Activated CD8-positive, alpha-beta T cell treated with anti-CD3 and anti-CD28 coated beads for 36 hours (primary cell): Measurements from ENCODE around the gene LRRK1. TPM values are rescaled to one million over a fixed set of nuclear protein-coding genes. Genes with fewer than 3 reads are reported as not detected.

Experiments used
- ATAC-seq: fragments of 200-7000 bp; cut with Tn5 transposase; one replicate; pipeline ENCODE4 v1.10.0; 2021; ENCODE audit warnings: mild to moderate bottlenecking, moderate library complexity
- CTCF ChIA-PET: fragments of 350-600 bp; sonication (Branson Sonifier 250); formaldehyde crosslinking; loops from one replicate; lab custom pipeline; 2021; ENCODE audit warnings: antibody characterized with exemption; lab: Charles Lee
- POLR2A ChIA-PET: fragments of 350-600 bp; sonication (Branson Sonifier 250); formaldehyde crosslinking; loops from one replicate; lab custom pipeline; 2021; ENCODE audit warnings: antibody characterized with exemption; lab: Charles Lee
- DNase-seq: peaks from one replicate; pipeline ENCODE4 v3.0.0-alpha.2; 2020
- H3K27ac Mint-ChIP-seq: one replicate; pipeline ENCODE4 v1.8.0; 2021; ENCODE audit warnings: mild to moderate bottlenecking, mixed read lengths
- H3K27me3 Mint-ChIP-seq: one replicate; pipeline ENCODE4 v1.8.0; 2021; ENCODE audit warnings: mixed read lengths
- H3K36me3 Mint-ChIP-seq: one replicate; pipeline ENCODE4 v1.8.0; 2021; ENCODE audit warnings: low read depth, mixed read lengths
- H3K4me1 Mint-ChIP-seq: one replicate; pipeline ENCODE4 v1.8.0; 2021; ENCODE audit warnings: low read depth, mixed read lengths
- H3K4me3 Mint-ChIP-seq: one replicate; pipeline ENCODE4 v1.8.0; 2021; ENCODE audit warnings: mild to moderate bottlenecking, moderate library complexity, mixed read lengths
- H3K9me3 Mint-ChIP-seq: one replicate; pipeline ENCODE4 v1.8.0; 2021; ENCODE audit warnings: mixed read lengths
- intact Hi-C: fragments of 100-400 bp; cut with micrococcal nuclease; formaldehyde crosslinking; loops from one replicate; pipeline ENCODE4 v1.10.0; 2022
- total RNA-seq, 2 experiments: library from RNA; stranded (reverse); gene quantifications; one replicate each; pipeline ENCODE4 v1.2.3, GENCODE V29; 2021
- TF ChIP-seq, protein P1 (sequence below): fragments of 200-600 bp; IDR thresholded peaks from one replicate; pipeline ENCODE4 v1.8.0; 2022; ENCODE audit warnings: antibody characterized with exemption, mild to moderate bottlenecking

Gene LRRK1
- total RNA-seq, 2 experiments from 2014 or later: 0.50 to 0.83 TPM

DNA sequence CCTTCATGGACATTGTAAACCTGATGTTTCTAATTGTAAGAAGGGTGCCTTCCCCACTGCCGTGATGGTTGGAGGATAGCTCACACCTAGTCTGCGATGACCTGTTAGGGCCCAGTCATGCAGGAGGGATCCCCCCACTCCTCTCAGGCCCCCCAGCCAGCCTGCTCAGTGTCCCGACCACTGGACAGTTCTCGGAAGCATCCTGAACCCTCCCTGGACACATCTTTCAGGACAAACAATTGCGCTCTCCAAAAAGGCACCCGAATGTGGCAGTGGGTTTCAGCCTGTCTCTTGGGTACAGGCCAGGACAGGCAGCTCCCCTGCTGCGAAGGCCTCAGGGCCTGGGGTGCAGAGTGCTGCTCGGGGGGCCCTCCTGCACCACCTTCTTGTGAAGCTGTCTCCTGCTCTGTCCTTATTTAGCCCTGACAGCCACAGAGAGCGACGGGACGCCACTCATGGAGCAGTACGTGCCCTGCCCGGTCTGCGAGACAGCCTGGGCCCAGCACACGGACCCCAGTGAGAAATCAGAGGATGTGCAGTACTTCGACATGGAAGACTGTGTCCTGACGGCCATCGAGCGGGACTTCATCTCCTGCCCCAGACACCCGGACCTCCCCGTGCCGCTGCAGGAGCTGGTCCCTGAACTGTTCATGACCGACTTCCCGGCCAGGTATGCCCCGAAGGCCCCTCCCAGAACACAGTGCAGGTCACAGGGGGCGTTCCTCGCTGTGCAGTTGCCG is 132.3 kb downstream of the LRRK1 start:
- no peak for DNase-seq

DNA sequence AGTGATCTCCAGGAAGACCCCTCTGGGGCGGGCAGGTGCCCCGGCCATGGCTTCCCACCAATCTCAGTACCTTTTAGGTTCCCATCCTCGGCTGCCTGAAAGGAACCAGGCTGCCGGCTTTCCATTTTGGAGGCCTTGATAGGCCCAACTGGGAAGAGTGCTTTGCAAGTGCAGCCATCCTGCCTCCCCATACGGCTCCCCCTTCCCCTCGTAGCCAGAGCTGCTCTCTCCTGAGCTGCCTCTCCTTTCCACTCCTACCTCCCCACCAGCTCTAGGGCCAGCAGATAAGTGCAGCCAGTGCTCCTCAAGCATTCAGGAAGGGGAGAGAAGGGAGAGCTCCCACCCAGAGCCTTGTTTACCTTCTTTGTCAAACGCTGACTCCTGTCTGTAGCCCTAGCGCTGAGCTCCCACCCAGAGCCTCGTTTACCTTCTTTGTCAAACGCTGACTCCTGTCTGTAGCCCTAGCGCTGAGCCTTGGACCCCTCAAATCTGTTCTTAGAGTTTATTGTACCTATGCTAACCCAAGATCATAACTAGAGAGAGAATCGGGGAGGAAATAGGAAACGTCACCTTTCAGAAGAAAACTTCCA is 133.0 kb downstream of the LRRK1 start:
- Mint-ChIP-seq H3K27me3 (no peaks in the 10 kb centered on the region), H3K27ac (no peak overlapping the region), H3K36me3 (no peaks in the 10 kb centered on the region), H3K4me1 (no peaks in the 10 kb centered on the region), H3K4me3 (no peak overlapping the region), H3K9me3 (no peaks in the 10 kb centered on the region)
- ChIA-PET POLR2A (no interaction called here), CTCF (no interaction called here)
- DNase-seq (no peak), ATAC-seq (no peak)
- TF ChIP-seq, protein P1, sequence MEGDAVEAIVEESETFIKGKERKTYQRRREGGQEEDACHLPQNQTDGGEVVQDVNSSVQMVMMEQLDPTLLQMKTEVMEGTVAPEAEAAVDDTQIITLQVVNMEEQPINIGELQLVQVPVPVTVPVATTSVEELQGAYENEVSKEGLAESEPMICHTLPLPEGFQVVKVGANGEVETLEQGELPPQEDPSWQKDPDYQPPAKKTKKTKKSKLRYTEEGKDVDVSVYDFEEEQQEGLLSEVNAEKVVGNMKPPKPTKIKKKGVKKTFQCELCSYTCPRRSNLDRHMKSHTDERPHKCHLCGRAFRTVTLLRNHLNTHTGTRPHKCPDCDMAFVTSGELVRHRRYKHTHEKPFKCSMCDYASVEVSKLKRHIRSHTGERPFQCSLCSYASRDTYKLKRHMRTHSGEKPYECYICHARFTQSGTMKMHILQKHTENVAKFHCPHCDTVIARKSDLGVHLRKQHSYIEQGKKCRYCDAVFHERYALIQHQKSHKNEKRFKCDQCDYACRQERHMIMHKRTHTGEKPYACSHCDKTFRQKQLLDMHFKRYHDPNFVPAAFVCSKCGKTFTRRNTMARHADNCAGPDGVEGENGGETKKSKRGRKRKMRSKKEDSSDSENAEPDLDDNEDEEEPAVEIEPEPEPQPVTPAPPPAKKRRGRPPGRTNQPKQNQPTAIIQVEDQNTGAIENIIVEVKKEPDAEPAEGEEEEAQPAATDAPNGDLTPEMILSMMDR: no peak
- intact Hi-C loops: no loop called here

More for the DNA sequence above, 132.3 kb downstream of the LRRK1 start:
- intact Hi-C loops: no loop called here
- TF ChIP-seq, protein P1: no peak
- no peak for ATAC-seq
- Mint-ChIP-seq H3K4me1 (no peaks in the 10 kb centered on the region), H3K9me3 (no peaks in the 10 kb centered on the region), H3K36me3 (no peaks in the 10 kb centered on the region), H3K4me3 (no peak overlapping the region), H3K27ac (no peak overlapping the region), H3K27me3 (no peaks in the 10 kb centered on the region)
- ChIA-PET CTCF (no interaction called here), POLR2A (no interaction called here)

DNA sequence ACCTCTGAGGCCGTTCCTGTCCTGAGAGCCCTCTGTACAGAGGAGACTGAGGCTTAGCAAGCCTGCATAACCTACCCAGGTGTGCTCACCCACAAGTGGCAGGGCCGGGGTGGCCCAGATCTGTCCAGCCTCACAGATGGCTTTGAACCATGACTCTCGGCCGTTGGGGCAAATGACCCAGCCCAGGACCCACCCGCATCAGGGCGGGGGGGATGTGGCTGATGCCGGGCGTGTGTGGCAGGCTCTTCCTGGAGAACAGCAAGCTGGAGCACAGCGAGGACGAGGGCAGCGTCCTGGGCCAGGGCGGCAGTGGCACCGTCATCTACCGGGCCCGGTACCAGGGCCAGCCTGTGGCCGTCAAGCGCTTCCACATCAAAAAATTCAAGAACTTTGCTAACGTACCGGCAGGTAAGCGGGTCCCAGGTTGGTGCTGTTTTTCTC is 133.5 kb downstream of the LRRK1 start:
- TF ChIP-seq, protein P1: no peak
- Mint-ChIP-seq H3K4me3 (no peak overlapping the region), H3K4me1 (no peaks in the 10 kb centered on the region), H3K27ac (no peak overlapping the region), H3K36me3 (no peaks in the 10 kb centered on the region), H3K9me3 (no peaks in the 10 kb centered on the region), H3K27me3 (no peaks in the 10 kb centered on the region)
- intact Hi-C loops: no loop called here
- ChIA-PET POLR2A (no interaction called here), CTCF (interaction anchor here (1.8 kb wide), 1 partner anchor 44 kb away, joined by 7 read pairs; no protein-coding TSS in a partner anchor)
- DNase-seq (no peak), ATAC-seq (no peak)

DNA sequence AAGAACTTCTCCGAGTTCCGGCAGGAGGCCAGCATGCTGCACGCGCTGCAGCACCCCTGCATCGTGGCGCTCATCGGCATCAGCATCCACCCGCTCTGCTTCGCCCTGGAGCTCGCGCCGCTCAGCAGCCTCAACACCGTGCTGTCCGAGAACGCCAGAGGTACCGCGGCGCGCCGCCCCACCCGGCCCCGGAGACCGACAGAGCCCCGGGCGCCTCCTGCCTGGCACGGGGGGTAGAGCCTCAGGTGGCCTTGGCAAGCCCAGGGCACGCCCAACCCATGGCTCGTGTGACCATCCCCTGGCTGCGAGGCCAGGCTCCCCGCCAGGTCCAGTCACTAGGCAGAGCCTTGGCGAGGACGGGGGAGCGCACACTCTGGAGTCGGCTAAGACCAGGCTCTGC is 134.1 kb downstream of the LRRK1 start:
- Mint-ChIP-seq H3K4me1 (no peaks in the 10 kb centered on the region), H3K36me3 (no peaks in the 10 kb centered on the region), H3K4me3 (no peak overlapping the region), H3K27me3 (no peaks in the 10 kb centered on the region), H3K27ac (no peak overlapping the region), H3K9me3 (no peaks in the 10 kb centered on the region)
- intact Hi-C loops: no loop called here
- ChIA-PET POLR2A (no interaction called here), CTCF (interaction anchor here (1.0 to 1.8 kb wide), 2 partner anchors 45 to 46 kb away, joined by 3 to 7 read pairs; no protein-coding TSS in a partner anchor)
- no peak for ATAC-seq
- DNase-seq: no peak
- TF ChIP-seq, protein P1: no peak

DNA sequence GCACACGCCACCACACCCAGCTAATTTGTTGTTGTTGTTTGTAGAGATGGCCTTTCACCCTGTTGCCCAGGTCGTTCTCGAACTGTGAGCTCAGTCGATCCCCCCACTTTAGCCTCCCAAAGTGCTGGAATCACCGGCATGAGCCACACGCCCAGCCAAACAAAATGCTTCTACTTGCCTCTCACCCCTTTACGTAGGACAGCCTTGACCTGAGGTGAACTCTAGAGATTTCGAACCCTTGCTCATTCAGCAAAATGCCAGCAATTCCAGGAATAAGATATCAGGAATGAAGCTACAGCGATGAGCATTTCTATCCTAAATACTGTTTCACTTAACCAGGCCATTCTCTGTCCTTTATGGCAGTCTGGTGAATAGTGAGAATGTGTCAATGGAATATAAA is 135.0 kb downstream of the LRRK1 start:
- H3K27me3 Mint-ChIP-seq: no peaks in the 10 kb centered on the region
- ChIA-PET POLR2A (no interaction called here), CTCF (interaction anchor here (1.0 to 1.8 kb wide), 2 partner anchors 46 to 47 kb away, joined by 3 to 7 read pairs; no protein-coding TSS in a partner anchor)
- no peak overlapping the region for H3K4me3 Mint-ChIP-seq
- H3K27ac Mint-ChIP-seq: no peak overlapping the region
- no peaks in the 10 kb centered on the region for H3K9me3 Mint-ChIP-seq
- no peak for ATAC-seq
- no peaks in the 10 kb centered on the region for H3K36me3 Mint-ChIP-seq
- intact Hi-C loops: no loop called here
- H3K4me1 Mint-ChIP-seq: no peaks in the 10 kb centered on the region
- TF ChIP-seq, protein P1: no peak
- DNase-seq: no peak
